Measurements from ENCODE around the gene THAP3. TPM values are rescaled to one million over a fixed set of nuclear protein-coding genes. Genes with fewer than 3 reads are reported as not detected.

Gene THAP3
- total and polyA plus RNA-seq, 2 experiments from 2014 or later, result 15.1 to 23.8 TPM

GRCh38 chr1:6577831-6578525 lies 46.7 kb upstream of the THAP3 start (continued):
- TF ChIP-seq, protein P1, sequence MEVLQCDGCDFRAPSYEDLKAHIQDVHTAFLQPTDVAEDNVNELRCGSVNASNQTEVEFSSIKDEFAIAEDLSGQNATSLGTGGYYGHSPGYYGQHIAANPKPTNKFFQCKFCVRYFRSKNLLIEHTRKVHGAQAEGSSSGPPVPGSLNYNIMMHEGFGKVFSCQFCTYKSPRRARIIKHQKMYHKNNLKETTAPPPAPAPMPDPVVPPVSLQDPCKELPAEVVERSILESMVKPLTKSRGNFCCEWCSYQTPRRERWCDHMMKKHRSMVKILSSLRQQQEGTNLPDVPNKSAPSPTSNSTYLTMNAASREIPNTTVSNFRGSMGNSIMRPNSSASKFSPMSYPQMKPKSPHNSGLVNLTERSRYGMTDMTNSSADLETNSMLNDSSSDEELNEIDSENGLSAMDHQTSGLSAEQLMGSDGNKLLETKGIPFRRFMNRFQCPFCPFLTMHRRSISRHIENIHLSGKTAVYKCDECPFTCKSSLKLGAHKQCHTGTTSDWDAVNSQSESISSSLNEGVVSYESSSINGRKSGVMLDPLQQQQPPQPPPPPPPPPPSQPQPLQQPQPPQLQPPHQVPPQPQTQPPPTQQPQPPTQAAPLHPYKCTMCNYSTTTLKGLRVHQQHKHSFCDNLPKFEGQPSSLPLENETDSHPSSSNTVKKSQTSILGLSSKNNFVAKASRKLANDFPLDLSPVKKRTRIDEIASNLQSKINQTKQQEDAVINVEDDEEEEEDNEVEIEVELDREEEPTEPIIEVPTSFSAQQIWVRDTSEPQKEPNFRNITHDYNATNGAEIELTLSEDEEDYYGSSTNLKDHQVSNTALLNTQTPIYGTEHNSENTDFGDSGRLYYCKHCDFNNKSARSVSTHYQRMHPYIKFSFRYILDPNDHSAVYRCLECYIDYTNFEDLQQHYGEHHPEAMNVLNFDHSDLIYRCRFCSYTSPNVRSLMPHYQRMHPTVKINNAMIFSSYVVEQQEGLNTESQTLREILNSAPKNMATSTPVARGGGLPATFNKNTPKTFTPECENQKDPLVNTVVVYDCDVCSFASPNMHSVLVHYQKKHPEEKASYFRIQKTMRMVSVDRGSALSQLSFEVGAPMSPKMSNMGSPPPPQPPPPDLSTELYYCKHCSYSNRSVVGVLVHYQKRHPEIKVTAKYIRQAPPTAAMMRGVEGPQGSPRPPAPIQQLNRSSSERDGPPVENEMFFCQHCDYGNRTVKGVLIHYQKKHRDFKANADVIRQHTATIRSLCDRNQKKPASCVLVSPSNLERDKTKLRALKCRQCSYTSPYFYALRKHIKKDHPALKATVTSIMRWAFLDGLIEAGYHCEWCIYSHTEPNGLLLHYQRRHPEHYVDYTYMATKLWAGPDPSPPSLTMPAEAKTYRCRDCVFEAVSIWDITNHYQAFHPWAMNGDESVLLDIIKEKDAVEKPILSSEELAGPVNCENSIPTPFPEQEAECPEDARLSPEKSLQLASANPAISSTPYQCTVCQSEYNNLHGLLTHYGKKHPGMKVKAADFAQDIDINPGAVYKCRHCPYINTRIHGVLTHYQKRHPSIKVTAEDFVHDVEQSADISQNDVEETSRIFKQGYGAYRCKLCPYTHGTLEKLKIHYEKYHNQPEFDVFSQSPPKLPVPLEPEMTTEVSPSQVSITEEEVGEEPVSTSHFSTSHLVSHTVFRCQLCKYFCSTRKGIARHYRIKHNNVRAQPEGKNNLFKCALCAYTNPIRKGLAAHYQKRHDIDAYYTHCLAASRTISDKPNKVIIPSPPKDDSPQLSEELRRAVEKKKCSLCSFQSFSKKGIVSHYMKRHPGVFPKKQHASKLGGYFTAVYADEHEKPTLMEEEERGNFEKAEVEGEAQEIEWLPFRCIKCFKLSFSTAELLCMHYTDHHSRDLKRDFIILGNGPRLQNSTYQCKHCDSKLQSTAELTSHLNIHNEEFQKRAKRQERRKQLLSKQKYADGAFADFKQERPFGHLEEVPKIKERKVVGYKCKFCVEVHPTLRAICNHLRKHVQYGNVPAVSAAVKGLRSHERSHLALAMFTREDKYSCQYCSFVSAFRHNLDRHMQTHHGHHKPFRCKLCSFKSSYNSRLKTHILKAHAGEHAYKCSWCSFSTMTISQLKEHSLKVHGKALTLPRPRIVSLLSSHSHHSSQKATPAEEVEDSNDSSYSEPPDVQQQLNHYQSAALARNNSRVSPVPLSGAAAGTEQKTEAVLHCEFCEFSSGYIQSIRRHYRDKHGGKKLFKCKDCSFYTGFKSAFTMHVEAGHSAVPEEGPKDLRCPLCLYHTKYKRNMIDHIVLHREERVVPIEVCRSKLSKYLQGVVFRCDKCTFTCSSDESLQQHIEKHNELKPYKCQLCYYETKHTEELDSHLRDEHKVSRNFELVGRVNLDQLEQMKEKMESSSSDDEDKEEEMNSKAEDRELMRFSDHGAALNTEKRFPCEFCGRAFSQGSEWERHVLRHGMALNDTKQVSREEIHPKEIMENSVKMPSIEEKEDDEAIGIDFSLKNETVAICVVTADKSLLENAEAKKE (CRISPR knock-in tag; IDR thresholded peaks at IDR 0.05), result no peak
- no peak for TF ChIP-seq EZH2 (IDR thresholded peaks at IDR 0.05; ENCODE audit: low read depth, unreplicated experiment)
- TF ChIP-seq ZNF114 (CRISPR knock-in tag; IDR thresholded peaks at IDR 0.05), result no peak

DNA sequence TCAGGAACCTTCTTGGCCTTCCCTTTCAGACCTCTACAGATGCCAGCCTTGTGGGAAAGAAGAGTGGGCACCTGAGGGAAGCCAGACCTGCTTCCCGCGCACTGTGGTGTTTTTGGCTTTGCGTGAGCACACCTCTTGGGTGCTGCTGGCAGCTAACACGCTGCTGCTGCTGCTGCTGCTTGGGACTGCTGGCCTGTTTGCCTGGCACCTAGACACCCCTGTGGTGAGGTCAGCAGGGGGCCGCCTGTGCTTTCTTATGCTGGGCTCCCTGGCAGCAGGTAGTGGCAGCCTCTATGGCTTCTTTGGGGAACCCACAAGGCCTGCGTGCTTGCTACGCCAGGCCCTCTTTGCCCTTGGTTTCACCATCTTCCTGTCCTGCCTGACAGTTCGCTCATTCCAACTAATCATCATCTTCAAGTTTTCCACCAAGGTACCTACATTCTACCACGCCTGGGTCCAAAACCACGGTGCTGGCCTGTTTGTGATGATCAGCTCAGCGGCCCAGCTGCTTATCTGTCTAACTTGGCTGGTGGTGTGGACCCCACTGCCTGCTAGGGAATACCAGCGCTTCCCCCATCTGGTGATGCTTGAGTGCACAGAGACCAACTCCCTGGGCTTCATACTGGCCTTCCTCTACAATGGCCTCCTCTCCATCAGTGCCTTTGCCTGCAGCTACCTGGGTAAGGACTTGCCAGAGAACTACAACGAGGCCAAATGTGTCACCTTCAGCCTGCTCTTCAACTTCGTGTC lies 45.9 kb upstream of the THAP3 start:
- no peak for DNase-seq (ENCODE audit: low spot score)
- H3K27me3 Mint-ChIP-seq (ENCODE audit: insufficient read depth, low read depth, poor library complexity), result peaks cover 2% of the 10 kb centered on the region
- Histone ChIP-seq H3K4me2 (peak overlapping the region; percentile 95), H3K79me2 (replicated peaks; ENCODE audit: insufficient read depth) (peaks cover 14% of the 10 kb centered on the region), H3K27ac (ENCODE audit: low read depth) (no peak overlapping the region), H3K9me2 (ENCODE audit: insufficient read depth) (no peaks in the 10 kb centered on the region), H3F3A (replicated peaks; ENCODE audit: low read depth) (no peaks in the 10 kb centered on the region; the same call in 1 of the 2 replicates), H3K27me3 (ENCODE audit: insufficient read depth) (no peaks in the 10 kb centered on the region), H2AFZ (peak overlapping the region; percentile 99), H4K20me1 (replicated peaks; ENCODE audit: insufficient read depth) (no peaks in the 10 kb centered on the region; the same call in 1 of the 2 replicates), H3K36me3 (ENCODE audit: insufficient read depth) (no peaks in the 10 kb centered on the region), H3K4me3 (peak overlapping the region; percentile 95), H3K4me1 (ENCODE audit: insufficient read depth) (peaks cover 13% of the 10 kb centered on the region; the same call in 1 of the 2 replicates)
- peak overlapping the region; percentile 95 for H3K4me3 Mint-ChIP-seq
- no peak for ATAC-seq
- peaks cover 14% of the 10 kb centered on the region for H3K4me1 Mint-ChIP-seq
- peak overlapping the region; percentile 95; the same call in 1 of the 2 replicates for H3K27ac Mint-ChIP-seq
- H3K36me3 Mint-ChIP-seq (ENCODE audit: low read depth), result 0 out of 3 replicates have a peak, but pooled peaks cover 2% of the 10 kb centered on the region
- H3K9me3 Mint-ChIP-seq, result no peaks in the 10 kb centered on the region
- TF ChIP-seq ZNF331 (CRISPR knock-in tag; IDR thresholded peaks at IDR 0.05; ENCODE audit: low read depth) (no peak), STAT1 (IDR thresholded peaks at IDR 0.05; ENCODE audit: unreplicated experiment) (no peak), ZNF114 (CRISPR knock-in tag; IDR thresholded peaks at IDR 0.05) (no peak), JUNB (IDR thresholded peaks at IDR 0.05; ENCODE audit: unreplicated experiment) (no peak), POLR2AphosphoS5 (IDR thresholded peaks at IDR 0.05; ENCODE audit: low read depth) (no peak), EZH2phosphoT487 (IDR thresholded peaks at IDR 0.05; ENCODE audit: unreplicated experiment) (no peak), CREB1 (CRISPR knock-in tag; IDR thresholded peaks at IDR 0.05; ENCODE audit: low read depth) (no peak), NANOG (IDR thresholded peaks at IDR 0.05; ENCODE audit: borderline replicate concordance) (no peak), CTCF (conservative IDR thresholded peaks at IDR 0.05; ENCODE audit: low read depth in 2 of 2) (no peak), EZH2 (IDR thresholded peaks at IDR 0.05; ENCODE audit: low read depth, unreplicated experiment) (no peak)
- TF ChIP-seq, protein P2, sequence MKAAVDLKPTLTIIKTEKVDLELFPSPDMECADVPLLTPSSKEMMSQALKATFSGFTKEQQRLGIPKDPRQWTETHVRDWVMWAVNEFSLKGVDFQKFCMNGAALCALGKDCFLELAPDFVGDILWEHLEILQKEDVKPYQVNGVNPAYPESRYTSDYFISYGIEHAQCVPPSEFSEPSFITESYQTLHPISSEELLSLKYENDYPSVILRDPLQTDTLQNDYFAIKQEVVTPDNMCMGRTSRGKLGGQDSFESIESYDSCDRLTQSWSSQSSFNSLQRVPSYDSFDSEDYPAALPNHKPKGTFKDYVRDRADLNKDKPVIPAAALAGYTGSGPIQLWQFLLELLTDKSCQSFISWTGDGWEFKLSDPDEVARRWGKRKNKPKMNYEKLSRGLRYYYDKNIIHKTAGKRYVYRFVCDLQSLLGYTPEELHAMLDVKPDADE (IDR thresholded peaks at IDR 0.05), result no peak

Data from GM23338 (cell line).